Measurements from ENCODE around the gene PRICKLE1. TPM values are rescaled to one million over a fixed set of nuclear protein-coding genes. Genes with fewer than 3 reads are reported as not detected.

PRICKLE1 gene
- total RNA-seq, 1 experiment from 2014 or later: 20.1 TPM

DNA sequence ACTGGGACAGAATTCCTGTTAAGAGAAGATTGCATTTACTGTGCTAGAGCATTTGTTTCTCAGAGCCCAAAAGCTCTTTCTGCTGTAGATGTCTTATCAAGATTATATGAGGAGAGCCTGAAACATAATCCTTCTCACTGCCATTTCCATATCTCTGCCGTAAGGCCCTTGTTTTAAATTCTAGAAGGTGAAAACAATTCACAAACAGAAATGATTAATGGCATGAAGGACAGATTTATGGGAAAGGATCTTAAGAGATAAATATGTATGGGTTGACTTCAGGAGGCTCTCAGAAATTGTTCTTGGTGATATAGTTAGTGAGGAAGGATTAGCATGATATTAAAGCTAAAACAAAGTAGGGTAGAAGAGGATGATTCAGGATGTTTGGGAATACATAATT lies 40.8 kb upstream of the PRICKLE1 start:
- in situ Hi-C loops (cut with HindIII; ENCODE audit: low pct_unique_long_range_greater_than_20kb, low sequenced_read_pairs) (no loop called here), intact Hi-C loops (cut with micrococcal nuclease; ENCODE audit: unreplicated experiment) (no loop called here)
- DNase-seq (ENCODE audit: low read depth, low spot score) (no peak), ATAC-seq (no peak)
- Histone ChIP-seq H3K27ac (ENCODE audit: low read length) (no peak overlapping the region), H3K36me3 (ENCODE audit: control insufficient read depth, insufficient read depth, low read length) (no peaks in the 10 kb centered on the region), H3K4me3 (ENCODE audit: low read depth in 2 of 2, low read length in 2 of 2) (no peak overlapping the region), H3K27me3 (ENCODE audit: control insufficient read depth, insufficient read depth, low read length) (no peaks in the 10 kb centered on the region; the same call in 1 of the 2 replicates), H3K4me1 (ENCODE audit: control insufficient read depth, insufficient read depth, low read length) (no peaks in the 10 kb centered on the region), H3K9me3 (ENCODE audit: control insufficient read depth, insufficient read depth, low read depth, low read length) (no peaks in the 10 kb centered on the region)
- POLR2A ChIA-PET: interaction anchor here (0.6 kb wide), 1 partner anchor 12 kb away, joined by 4 read pairs; no protein-coding TSS in a partner anchor
- CTCF ChIA-PET: interaction anchor here (0.7 kb wide), 1 partner anchor 713 kb away, joined by 6 read pairs; no protein-coding TSS in a partner anchor
- BruUV-seq (replicated peaks): no TSS peak
- TF ChIP-seq SIN3A (IDR thresholded peaks at IDR 0.05; ENCODE audit: borderline replicate concordance, insufficient read depth, low read depth, low read length): no peak
- TF ChIP-seq POLR2AphosphoS5 (IDR thresholded peaks at IDR 0.05; ENCODE audit: low read depth, low read length): no peak
- TF ChIP-seq, protein P1, sequence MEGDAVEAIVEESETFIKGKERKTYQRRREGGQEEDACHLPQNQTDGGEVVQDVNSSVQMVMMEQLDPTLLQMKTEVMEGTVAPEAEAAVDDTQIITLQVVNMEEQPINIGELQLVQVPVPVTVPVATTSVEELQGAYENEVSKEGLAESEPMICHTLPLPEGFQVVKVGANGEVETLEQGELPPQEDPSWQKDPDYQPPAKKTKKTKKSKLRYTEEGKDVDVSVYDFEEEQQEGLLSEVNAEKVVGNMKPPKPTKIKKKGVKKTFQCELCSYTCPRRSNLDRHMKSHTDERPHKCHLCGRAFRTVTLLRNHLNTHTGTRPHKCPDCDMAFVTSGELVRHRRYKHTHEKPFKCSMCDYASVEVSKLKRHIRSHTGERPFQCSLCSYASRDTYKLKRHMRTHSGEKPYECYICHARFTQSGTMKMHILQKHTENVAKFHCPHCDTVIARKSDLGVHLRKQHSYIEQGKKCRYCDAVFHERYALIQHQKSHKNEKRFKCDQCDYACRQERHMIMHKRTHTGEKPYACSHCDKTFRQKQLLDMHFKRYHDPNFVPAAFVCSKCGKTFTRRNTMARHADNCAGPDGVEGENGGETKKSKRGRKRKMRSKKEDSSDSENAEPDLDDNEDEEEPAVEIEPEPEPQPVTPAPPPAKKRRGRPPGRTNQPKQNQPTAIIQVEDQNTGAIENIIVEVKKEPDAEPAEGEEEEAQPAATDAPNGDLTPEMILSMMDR (IDR thresholded peaks at IDR 0.05): no peak
- TF ChIP-seq, protein P2, sequence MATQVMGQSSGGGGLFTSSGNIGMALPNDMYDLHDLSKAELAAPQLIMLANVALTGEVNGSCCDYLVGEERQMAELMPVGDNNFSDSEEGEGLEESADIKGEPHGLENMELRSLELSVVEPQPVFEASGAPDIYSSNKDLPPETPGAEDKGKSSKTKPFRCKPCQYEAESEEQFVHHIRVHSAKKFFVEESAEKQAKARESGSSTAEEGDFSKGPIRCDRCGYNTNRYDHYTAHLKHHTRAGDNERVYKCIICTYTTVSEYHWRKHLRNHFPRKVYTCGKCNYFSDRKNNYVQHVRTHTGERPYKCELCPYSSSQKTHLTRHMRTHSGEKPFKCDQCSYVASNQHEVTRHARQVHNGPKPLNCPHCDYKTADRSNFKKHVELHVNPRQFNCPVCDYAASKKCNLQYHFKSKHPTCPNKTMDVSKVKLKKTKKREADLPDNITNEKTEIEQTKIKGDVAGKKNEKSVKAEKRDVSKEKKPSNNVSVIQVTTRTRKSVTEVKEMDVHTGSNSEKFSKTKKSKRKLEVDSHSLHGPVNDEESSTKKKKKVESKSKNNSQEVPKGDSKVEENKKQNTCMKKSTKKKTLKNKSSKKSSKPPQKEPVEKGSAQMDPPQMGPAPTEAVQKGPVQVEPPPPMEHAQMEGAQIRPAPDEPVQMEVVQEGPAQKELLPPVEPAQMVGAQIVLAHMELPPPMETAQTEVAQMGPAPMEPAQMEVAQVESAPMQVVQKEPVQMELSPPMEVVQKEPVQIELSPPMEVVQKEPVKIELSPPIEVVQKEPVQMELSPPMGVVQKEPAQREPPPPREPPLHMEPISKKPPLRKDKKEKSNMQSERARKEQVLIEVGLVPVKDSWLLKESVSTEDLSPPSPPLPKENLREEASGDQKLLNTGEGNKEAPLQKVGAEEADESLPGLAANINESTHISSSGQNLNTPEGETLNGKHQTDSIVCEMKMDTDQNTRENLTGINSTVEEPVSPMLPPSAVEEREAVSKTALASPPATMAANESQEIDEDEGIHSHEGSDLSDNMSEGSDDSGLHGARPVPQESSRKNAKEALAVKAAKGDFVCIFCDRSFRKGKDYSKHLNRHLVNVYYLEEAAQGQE (IDR thresholded peaks at IDR 0.05; ENCODE audit: insufficient read depth in 1 of 2, low read depth in 2 of 2, low read length in 1 of 2): no peak
- no peak for TF ChIP-seq TCF7L2 (IDR thresholded peaks at IDR 0.05; ENCODE audit: low read depth, low read length)

DNA sequence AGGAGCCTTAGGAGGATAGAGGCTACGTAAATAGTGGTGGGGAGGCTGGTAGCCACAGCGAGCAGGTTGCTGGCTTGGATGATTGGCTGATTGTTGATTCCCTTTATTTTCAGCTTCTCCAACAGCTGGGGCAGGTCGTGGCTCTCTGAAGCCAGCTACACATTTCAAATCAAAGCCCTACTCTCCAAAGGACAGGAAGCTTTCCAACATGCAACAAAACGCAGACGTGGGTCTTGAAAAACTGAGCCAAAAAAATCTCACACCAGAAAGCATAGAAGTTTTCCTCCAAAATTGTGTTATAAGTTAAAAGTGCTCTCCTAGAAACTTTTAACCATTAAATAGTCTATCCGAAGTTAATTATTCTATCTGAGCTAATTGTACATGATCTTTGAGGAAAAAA lies 37.6 kb upstream of the PRICKLE1 start:
- Histone ChIP-seq H3K9me3 (ENCODE audit: control insufficient read depth, insufficient read depth, low read depth, low read length) (no peaks in the 10 kb centered on the region), H3K36me3 (ENCODE audit: control insufficient read depth, insufficient read depth, low read length) (no peaks in the 10 kb centered on the region), H3K4me3 (ENCODE audit: low read depth in 2 of 2, low read length in 2 of 2) (no peak overlapping the region), H3K27ac (ENCODE audit: low read length) (no peak overlapping the region), H3K27me3 (ENCODE audit: control insufficient read depth, insufficient read depth, low read length) (no peaks in the 10 kb centered on the region; the same call in 1 of the 2 replicates), H3K4me1 (ENCODE audit: control insufficient read depth, insufficient read depth, low read length) (no peaks in the 10 kb centered on the region)
- DNase-seq (ENCODE audit: low read depth, low spot score) (no peak), ATAC-seq (no peak)
- CTCF ChIA-PET: no interaction called here
- POLR2A ChIA-PET: no interaction called here
- TF ChIP-seq, protein P1 (IDR thresholded peaks at IDR 0.05): no peak
- TF ChIP-seq SIN3A (IDR thresholded peaks at IDR 0.05; ENCODE audit: borderline replicate concordance, insufficient read depth, low read depth, low read length) (no peak), TCF7L2 (IDR thresholded peaks at IDR 0.05; ENCODE audit: low read depth, low read length) (no peak), POLR2AphosphoS5 (IDR thresholded peaks at IDR 0.05; ENCODE audit: low read depth, low read length) (no peak)
- TF ChIP-seq, protein P2 (IDR thresholded peaks at IDR 0.05; ENCODE audit: insufficient read depth in 1 of 2, low read depth in 2 of 2, low read length in 1 of 2): no peak
- intact Hi-C loops (cut with micrococcal nuclease; ENCODE audit: unreplicated experiment): no loop called here
- no TSS peak for BruUV-seq (replicated peaks)
- in situ Hi-C loops (cut with HindIII; ENCODE audit: low pct_unique_long_range_greater_than_20kb, low sequenced_read_pairs): no loop called here
